Smooth muscle cell (in vitro differentiated cells): ENCODE data around the gene ARF6. TPM values are rescaled to one million over a fixed set of nuclear protein-coding genes. Genes with fewer than 3 reads are reported as not detected.
A peak's percentile ranks its signal among the peaks of the same experiment; 100 is the strongest.

Experiments used
- DNase-seq: peaks from one replicate; lab custom pipeline; 2025; ENCODE audit not compliant: unreplicated experiment; lab: John Stamatoyannopoulos, UW
- H2AFZ ChIP-seq: fragments of 200-600 bp; sonication (generic); 2 replicates; pipeline ENCODE4 v1.6.0; 2016; ENCODE audit warnings: antibody characterized with exemption, low read depth, mild to moderate bottlenecking
- H3F3A ChIP-seq: fragments of 200-600 bp; sonication (generic); 2 replicates; pipeline ENCODE4 v1.6.0; 2017; ENCODE audit warnings: antibody characterized with exemption, low read depth
- H3K27ac ChIP-seq: fragments of 200-600 bp; sonication (generic); 2 replicates; pipeline ENCODE4 v1.5.1; 2016; ENCODE audit warnings: low read depth, mild to moderate bottlenecking
- H3K27me3 ChIP-seq: fragments of 200-600 bp; sonication (generic); 2 replicates; pipeline ENCODE4 v1.6.1; 2016; ENCODE audit warnings: low read depth, mild to moderate bottlenecking
- H3K36me3 ChIP-seq: fragments of 200-600 bp; sonication (generic); 2 replicates; pipeline ENCODE4 v1.5.1; 2016; ENCODE audit warnings: low read depth
- H3K4me1 ChIP-seq: fragments of 200-600 bp; sonication (generic); 2 replicates; pipeline ENCODE4 v1.5.1; 2016; ENCODE audit warnings: low read depth
- H3K4me2 ChIP-seq: fragments of 200-600 bp; sonication (generic); 2 replicates; pipeline ENCODE4 v1.6.0; 2016; ENCODE audit warnings: mild to moderate bottlenecking
- H3K4me3 ChIP-seq: fragments of 200-600 bp; sonication (generic); 2 replicates; pipeline ENCODE4 v1.5.1; 2016; ENCODE audit warnings: mild to moderate bottlenecking
- H3K79me2 ChIP-seq: fragments of 200-600 bp; sonication (generic); 2 replicates; pipeline ENCODE4 v1.6.0; 2016; ENCODE audit warnings: low read depth, mild to moderate bottlenecking
- H3K9ac ChIP-seq: fragments of 200-600 bp; sonication (generic); 2 replicates; pipeline ENCODE4 v1.6.0; 2016; ENCODE audit warnings: low read depth
- H3K9me3 ChIP-seq: fragments of 200-600 bp; sonication (generic); replicated peaks from 2 replicates; pipeline ENCODE4 v1.5.1; 2016; ENCODE audit warnings: low read depth
- H4K20me1 ChIP-seq: fragments of 200-600 bp; sonication (generic); 2 replicates; pipeline ENCODE4 v1.6.0; 2016; ENCODE audit warnings: low read depth
- CTCF ChIP-seq: fragments of 200-600 bp; sonication (generic); IDR thresholded peaks from 2 replicates; pipeline ENCODE4 v1.5.1; 2017; ENCODE audit warnings: borderline replicate concordance, mild to moderate bottlenecking, antibody characterized with exemption; ENCODE audit not compliant: insufficient read depth, poor library complexity, severe bottlenecking
- WGBS: methylation state at CpG from one replicate; pipeline ENCODE4 v1.1.7; 2016; ENCODE audit warnings: low lambda C conversion rate; 5-methylcytosine and 5-hydroxymethylcytosine counted together
- polyA plus RNA-seq: library from polyadenylated mRNA; unstranded; fragments of >200 nt; fragmentation: Nextera tagmentation; extraction: Ambion mirVana; gene quantifications from 2 replicates; pipeline ENCODE4 v1.2.1, GENCODE V29; 2016
- total RNA-seq: library from RNA; depleted of rRNA; stranded (reverse); fragments of >200 nt; gene quantifications from 2 replicates; pipeline ENCODE4 v1.2.3, GENCODE V29; 2014

The ARF6 gene
- total and polyA plus RNA-seq, 2 experiments from 2014 or later = 59.8 to 68.7 TPM

- H4K20me1 ChIP-seq = no peaks in the 10 kb centered on the region
- WGBS = 81% methylated on average over 12 of the region's 12 CpGs
- no peak for DNase-seq
- H3K79me2 ChIP-seq = no peaks in the 10 kb centered on the region
- H3K4me1 ChIP-seq = no peaks in the 10 kb centered on the region
- H3K4me3 ChIP-seq = no peak overlapping the region
- H3F3A ChIP-seq = no peaks in the 10 kb centered on the region
- no peaks in the 10 kb centered on the region for H3K36me3 ChIP-seq
- no peak overlapping the region for H3K4me2 ChIP-seq
- H3K27ac ChIP-seq = no peak overlapping the region
- H3K9ac ChIP-seq = no peak overlapping the region
- H3K9me3 ChIP-seq = no peaks in the 10 kb centered on the region
- no peaks in the 10 kb centered on the region for H3K27me3 ChIP-seq
- H2AFZ ChIP-seq = no peak overlapping the region
- no peak for TF ChIP-seq CTCF
These were observed 17.2 kb upstream of the ARF6 start for GRCh38 chr14:49875640-49876198.

DNA sequence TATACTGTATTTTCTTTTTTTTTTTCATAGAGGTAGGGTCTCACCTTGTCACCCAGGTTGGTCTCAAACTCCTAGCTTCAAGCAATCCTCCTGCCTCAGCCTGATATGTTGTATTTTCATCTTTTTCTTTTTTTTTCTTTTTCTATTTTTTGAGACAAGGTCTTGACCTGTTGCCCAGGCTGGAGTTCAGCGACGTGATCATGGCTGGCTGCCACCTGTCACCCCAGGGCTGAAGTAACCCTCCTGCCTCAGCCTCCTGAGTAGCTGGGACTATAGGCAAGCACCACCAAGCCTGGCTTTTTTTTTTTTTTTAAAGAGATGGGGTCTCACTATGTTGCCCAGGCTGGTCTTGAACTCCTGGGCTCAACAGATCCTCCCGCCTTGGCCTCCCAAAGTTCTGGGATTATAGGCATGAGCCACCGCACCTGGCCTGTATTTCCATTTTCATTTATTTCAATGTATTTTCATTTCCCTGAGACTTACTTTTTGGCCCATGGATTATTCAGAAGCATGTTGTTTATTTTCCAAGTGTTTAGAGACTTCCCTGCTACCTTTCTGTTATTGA is 16.2 kb upstream of the ARF6 start:
- Histone ChIP-seq H3K4me3 (no peak overlapping the region), H3K27ac (no peak overlapping the region), H3K4me2 (no peak overlapping the region), H3K27me3 (no peaks in the 10 kb centered on the region), H3K79me2 (no peaks in the 10 kb centered on the region), H4K20me1 (no peaks in the 10 kb centered on the region), H3K9me3 (no peaks in the 10 kb centered on the region), H3F3A (no peaks in the 10 kb centered on the region), H3K4me1 (no peaks in the 10 kb centered on the region), H3K9ac (no peak overlapping the region), H3K36me3 (no peaks in the 10 kb centered on the region), H2AFZ (no peak overlapping the region)
- no peak for TF ChIP-seq CTCF
- no peak for DNase-seq
- whole genome bisulfite sequencing = 73% methylated on average over 4 of the region's 4 CpGs

- no peak for DNase-seq
- Histone ChIP-seq H3K27ac (no peak overlapping the region), H3K4me1 (no peaks in the 10 kb centered on the region), H3K79me2 (no peaks in the 10 kb centered on the region), H3K4me3 (no peak overlapping the region), H3F3A (no peaks in the 10 kb centered on the region), H2AFZ (no peak overlapping the region), H3K4me2 (no peak overlapping the region), H3K36me3 (no peaks in the 10 kb centered on the region), H3K9ac (no peak overlapping the region), H3K9me3 (no peaks in the 10 kb centered on the region), H3K27me3 (no peaks in the 10 kb centered on the region), H4K20me1 (no peaks in the 10 kb centered on the region)
- 68% methylated on average over 8 of the region's 8 CpGs for WGBS
- peak; percentile 56 for TF ChIP-seq CTCF
These were observed 13.2 kb upstream of the ARF6 start for GRCh38 chr14:49879646-49880204.
